H9 (cell line): ENCODE measurements around the gene SMCO3. TPM values are rescaled to one million over a fixed set of nuclear protein-coding genes. Genes with fewer than 3 reads are reported as not detected.

ENCODE experiments used
- DNase-seq: peaks from one replicate; pipeline ENCODE4 v3.0.0-alpha.2; 2017
- H2AFZ ChIP-seq: one replicate; pipeline ENCODE4 v1.6.1; 2013; ENCODE audit warnings: mild to moderate bottlenecking, low read length, control low read depth, moderate library complexity
- H2AK5ac ChIP-seq: 2 replicates; pipeline ENCODE4 v1.6.1; 2013; ENCODE audit warnings: low read length, control low read depth, mixed read lengths; ENCODE audit not compliant: insufficient read length
- H2BK120ac ChIP-seq: one replicate; pipeline ENCODE4 v1.6.1; 2013; ENCODE audit warnings: low read depth, mild to moderate bottlenecking, low read length, control low read depth, inconsistent platforms; ENCODE audit not compliant: poor library complexity, severe bottlenecking
- H2BK12ac ChIP-seq: 2 replicates; pipeline ENCODE4 v1.6.1; 2013; ENCODE audit warnings: low read length, control low read depth, mixed read lengths, low read depth; ENCODE audit not compliant: insufficient read length
- H2BK15ac ChIP-seq: 2 replicates; pipeline ENCODE4 v1.6.1; 2013; ENCODE audit warnings: low read depth, low read length, control low read depth
- H2BK20ac ChIP-seq: one replicate; pipeline ENCODE4 v1.6.1; 2013; ENCODE audit warnings: low read depth, mild to moderate bottlenecking, low read length, control low read depth, inconsistent platforms; ENCODE audit not compliant: poor library complexity, severe bottlenecking
- H2BK5ac ChIP-seq: 2 replicates; pipeline ENCODE4 v1.6.1; 2013; ENCODE audit warnings: low read length, control low read depth, mixed read lengths; ENCODE audit not compliant: insufficient read length
- H3K14ac ChIP-seq: 2 replicates; pipeline ENCODE4 v1.6.1; 2013; ENCODE audit warnings: low read length, control low read depth; ENCODE audit not compliant: insufficient read depth
- H3K18ac ChIP-seq: 2 replicates; pipeline ENCODE4 v1.6.1; 2013; ENCODE audit warnings: low read depth, mild to moderate bottlenecking, mixed read lengths, low read length, control low read depth; ENCODE audit not compliant: insufficient read length
- H3K23ac ChIP-seq: 2 replicates; pipeline ENCODE4 v1.6.1; 2013; ENCODE audit warnings: low read length, control low read depth, mixed read lengths, low read depth; ENCODE audit not compliant: insufficient read length
- H3K23me2 ChIP-seq: 2 replicates; pipeline ENCODE4 v1.6.1; 2013; ENCODE audit warnings: low read depth, mild to moderate bottlenecking, mixed read lengths, low read length, control low read depth; ENCODE audit not compliant: insufficient read length, poor library complexity, severe bottlenecking
- H3K27ac ChIP-seq: 2 replicates; pipeline ENCODE4 v1.5.1; 2013; ENCODE audit warnings: low read length, control low read depth, mixed read lengths, low read depth; ENCODE audit not compliant: insufficient read length
- H3K27me3 ChIP-seq: 2 replicates; pipeline ENCODE4 v1.6.1; 2013; ENCODE audit warnings: low read length, control low read depth, inconsistent platforms; ENCODE audit not compliant: insufficient read depth
- H3K4ac ChIP-seq: 2 replicates; pipeline ENCODE4 v1.6.1; 2013; ENCODE audit warnings: low read depth, mild to moderate bottlenecking, control low read depth, inconsistent platforms, low read length, moderate library complexity
- H3K4me1 ChIP-seq: 2 replicates; pipeline ENCODE4 v1.6.1; 2013; ENCODE audit warnings: low read length, control low read depth, inconsistent platforms; ENCODE audit not compliant: insufficient read depth
- H3K4me2 ChIP-seq: 2 replicates; pipeline ENCODE4 v1.6.1; 2013; ENCODE audit warnings: low read length, control low read depth, mixed read lengths; ENCODE audit not compliant: insufficient read length, insufficient read depth
- H3K56ac ChIP-seq: 2 replicates; pipeline ENCODE4 v1.6.1; 2013; ENCODE audit warnings: low read depth, mild to moderate bottlenecking, mixed read lengths, low read length, control low read depth; ENCODE audit not compliant: insufficient read length
- H3K79me1 ChIP-seq: 2 replicates; pipeline ENCODE4 v1.6.1; 2013; ENCODE audit warnings: low read depth, mild to moderate bottlenecking, moderate library complexity, low read length, control low read depth, inconsistent platforms; ENCODE audit not compliant: insufficient read depth, poor library complexity, severe bottlenecking
- H3K79me2 ChIP-seq: 2 replicates; pipeline ENCODE4 v1.6.1; 2013; ENCODE audit warnings: low read length, control low read depth, inconsistent platforms; ENCODE audit not compliant: insufficient read depth
- H3K9ac ChIP-seq: 2 replicates; pipeline ENCODE4 v1.6.1; 2013; ENCODE audit warnings: low read length, control low read depth, mixed read lengths; ENCODE audit not compliant: insufficient read length; ENCODE audit errors: extremely low read depth
- H3K9me3 ChIP-seq: one replicate; pipeline ENCODE4 v1.6.1; 2013; ENCODE audit warnings: low read depth, low read length, inconsistent platforms; ENCODE audit not compliant: control insufficient read depth
- H3T11ph ChIP-seq: one replicate; pipeline ENCODE4 v1.6.1; 2013; ENCODE audit warnings: mild to moderate bottlenecking, low read length, control low read depth, inconsistent platforms
- H4K20me1 ChIP-seq: one replicate; pipeline ENCODE4 v1.6.1; 2013; ENCODE audit not compliant: control insufficient read depth, insufficient read length, insufficient read depth
- H4K5ac ChIP-seq: 2 replicates; pipeline ENCODE4 v1.6.1; 2013; ENCODE audit warnings: low read depth, mild to moderate bottlenecking, mixed read lengths, low read length, control low read depth; ENCODE audit not compliant: insufficient read length
- H4K8ac ChIP-seq: replicated peaks from 2 replicates; pipeline ENCODE4 v1.6.1; 2013; ENCODE audit warnings: low read length, control low read depth, mixed read lengths, low read depth; ENCODE audit not compliant: insufficient read length
- H4K91ac ChIP-seq: 2 replicates; pipeline ENCODE4 v1.6.1; 2013; ENCODE audit warnings: low read depth, mild to moderate bottlenecking, moderate library complexity, mixed read lengths, low read length, control low read depth; ENCODE audit not compliant: insufficient read length
- H3K27ac Mint-ChIP-seq, 3 experiments: 2 replicates in 2 of 3; 3 replicates in 1 of 3; pipeline ENCODE4 v1.8.0; 2020 to 2021; ENCODE audit warnings: mixed read lengths in 3 of 3, mild to moderate bottlenecking in 1 of 3, moderate library complexity in 1 of 3
- H3K27me3 Mint-ChIP-seq: 2 replicates; pipeline ENCODE4 v1.8.0; 2021; ENCODE audit warnings: low read depth, mild to moderate bottlenecking, moderate library complexity, mixed read lengths
- H3K36me3 Mint-ChIP-seq, 3 experiments: 2 replicates in 2 of 3; 3 replicates in 1 of 3; pipeline ENCODE4 v1.8.0; 2020 to 2021; ENCODE audit warnings: low read depth in 3 of 3, mixed read lengths in 3 of 3; ENCODE audit not compliant: insufficient read depth in 1 of 3
- H3K4me1 Mint-ChIP-seq, 2 experiments: 2 replicates each; pipeline ENCODE4 v1.8.0; 2020; ENCODE audit warnings: mixed read lengths in 2 of 2
- H3K4me3 Mint-ChIP-seq, 2 experiments: 2 replicates in 1 of 2; 3 replicates in 1 of 2; pipeline ENCODE4 v1.8.0; 2020 to 2021; ENCODE audit warnings: mild to moderate bottlenecking in 2 of 2, mixed read lengths in 2 of 2, moderate library complexity in 1 of 2
- H3K9me3 Mint-ChIP-seq, 2 experiments: 2 replicates in 1 of 2; 3 replicates in 1 of 2; pipeline ENCODE4 v1.8.0; 2020; ENCODE audit warnings: mild to moderate bottlenecking in 2 of 2, mixed read lengths in 2 of 2, moderate library complexity in 1 of 2
- WGBS: extraction: QIAGEN DNeasy Blood & Tissue Kit; methylation state at CpG from one replicate; pipeline ENCODE4 v1.1.7; 2013; ENCODE audit warnings: missing lambda C conversion rate, low lambda C conversion rate, mixed read lengths; ENCODE audit not compliant: insufficient read length; ENCODE audit errors: extremely low coverage; 5-methylcytosine and 5-hydroxymethylcytosine counted together
- total RNA-seq: library from RNA; stranded (reverse); gene quantifications from 2 replicates; pipeline ENCODE4 v1.2.1, GENCODE V29; 2021
- TF ChIP-seq, protein P1 (sequence below): fragments of 200-600 bp; sonication (generic); conservative IDR thresholded peaks from 3 replicates; pipeline ENCODE4 v1.8.0; 2021; ENCODE audit warnings: antibody characterized with exemption, mild to moderate bottlenecking

Gene SMCO3
- total RNA-seq, 1 experiment from 2014 or later: not detected

GRCh38 chr12:14824012-14824634, 10.1 kb upstream of the SMCO3 start:
- Histone ChIP-seq H2BK15ac (no peak overlapping the region), H3T11ph (no peak overlapping the region), H3K23ac (no peak overlapping the region), H4K20me1 (no peaks in the 10 kb centered on the region), H4K91ac (no peak overlapping the region), H3K4me1 (peaks cover 2% of the 10 kb centered on the region; the same call in 1 of the 2 replicates), H2BK20ac (no peak overlapping the region), H3K9me3 (no peaks in the 10 kb centered on the region), H3K27ac (no peak overlapping the region), H4K5ac (no peak overlapping the region), H2BK12ac (no peak overlapping the region), H3K4me2 (no peak overlapping the region), H3K18ac (no peak overlapping the region), H3K4ac (no peak overlapping the region), H3K27me3 (no peaks in the 10 kb centered on the region), H3K14ac (no peak overlapping the region), H3K79me1 (no peaks in the 10 kb centered on the region), H3K23me2 (no peaks in the 10 kb centered on the region), H4K8ac (no peak overlapping the region), H3K56ac (no peak overlapping the region), H2AK5ac (no peak overlapping the region), H3K9ac (no peak overlapping the region), H2AFZ (no peak overlapping the region), H3K79me2 (no peaks in the 10 kb centered on the region; the same call in 1 of the 2 replicates), H2BK120ac (no peak overlapping the region), H2BK5ac (no peak overlapping the region)
- no peak for DNase-seq
- Mint-ChIP-seq H3K9me3 (no peaks in the 10 kb centered on the region), H3K27ac (no peak overlapping the region), H3K36me3 (no peaks in the 10 kb centered on the region), H3K4me3 (no peak overlapping the region), H3K4me1 (peaks cover 3 to 9% of the 10 kb centered on the region in 2 experiments), H3K27me3 (no peaks in the 10 kb centered on the region)
- no CpG with 5 or more reads among the region's 1 CpG for WGBS
- TF ChIP-seq, protein P1, sequence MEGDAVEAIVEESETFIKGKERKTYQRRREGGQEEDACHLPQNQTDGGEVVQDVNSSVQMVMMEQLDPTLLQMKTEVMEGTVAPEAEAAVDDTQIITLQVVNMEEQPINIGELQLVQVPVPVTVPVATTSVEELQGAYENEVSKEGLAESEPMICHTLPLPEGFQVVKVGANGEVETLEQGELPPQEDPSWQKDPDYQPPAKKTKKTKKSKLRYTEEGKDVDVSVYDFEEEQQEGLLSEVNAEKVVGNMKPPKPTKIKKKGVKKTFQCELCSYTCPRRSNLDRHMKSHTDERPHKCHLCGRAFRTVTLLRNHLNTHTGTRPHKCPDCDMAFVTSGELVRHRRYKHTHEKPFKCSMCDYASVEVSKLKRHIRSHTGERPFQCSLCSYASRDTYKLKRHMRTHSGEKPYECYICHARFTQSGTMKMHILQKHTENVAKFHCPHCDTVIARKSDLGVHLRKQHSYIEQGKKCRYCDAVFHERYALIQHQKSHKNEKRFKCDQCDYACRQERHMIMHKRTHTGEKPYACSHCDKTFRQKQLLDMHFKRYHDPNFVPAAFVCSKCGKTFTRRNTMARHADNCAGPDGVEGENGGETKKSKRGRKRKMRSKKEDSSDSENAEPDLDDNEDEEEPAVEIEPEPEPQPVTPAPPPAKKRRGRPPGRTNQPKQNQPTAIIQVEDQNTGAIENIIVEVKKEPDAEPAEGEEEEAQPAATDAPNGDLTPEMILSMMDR: no peak
